IPS-15b (cell line): ENCODE results near the gene IP6K3.

ENCODE experiments used
- H3K27me3 ChIP-seq: one replicate; pipeline ENCODE4 v1.6.1; 2013; ENCODE audit warnings: low read length; ENCODE audit not compliant: control insufficient read depth, insufficient read depth
- H3K36me3 ChIP-seq: one replicate; pipeline ENCODE4 v1.6.1; 2013; ENCODE audit warnings: low read length; ENCODE audit not compliant: control insufficient read depth, insufficient read depth
- H3K4me1 ChIP-seq: one replicate; pipeline ENCODE4 v1.6.1; 2013; ENCODE audit warnings: mild to moderate bottlenecking, low read length; ENCODE audit not compliant: control insufficient read depth, insufficient read depth
- H3K4me3 ChIP-seq: one replicate; pipeline ENCODE4 v1.5.1; 2013; ENCODE audit warnings: low read depth, low read length
- H3K9ac ChIP-seq: one replicate; pipeline ENCODE4 v1.6.1; 2013; ENCODE audit warnings: low read depth, mild to moderate bottlenecking, low read length
- H3K9me3 ChIP-seq: one replicate; pipeline ENCODE4 v1.6.1; 2013; ENCODE audit warnings: mild to moderate bottlenecking, low read length; ENCODE audit not compliant: control insufficient read depth, insufficient read depth

IP6K3 gene

DNA sequence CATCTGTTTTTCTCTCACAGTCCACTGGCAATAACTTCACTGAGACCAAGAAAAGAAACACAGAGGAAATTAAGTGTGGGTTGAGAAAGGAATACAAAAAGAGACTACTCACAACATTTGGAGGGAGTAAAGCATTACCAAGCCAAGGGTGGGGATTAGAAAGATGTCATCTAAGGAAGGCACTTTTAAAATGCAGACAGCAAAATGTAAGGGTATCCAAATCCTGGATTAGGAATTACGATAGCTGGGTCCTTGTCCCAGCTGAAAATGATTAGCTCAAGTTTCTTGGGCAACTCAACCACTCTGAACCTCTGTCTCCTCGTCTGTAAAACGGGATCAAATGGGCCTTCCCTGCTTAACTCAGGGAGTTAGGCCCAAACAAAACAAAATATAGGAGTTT lies 40.0 kb upstream of the IP6K3 start:
- Histone ChIP-seq H3K9ac (peak overlapping the region; percentile 9), H3K36me3 (peaks cover 28% of the 10 kb centered on the region), H3K9me3 (no peaks in the 10 kb centered on the region), H3K27me3 (no peaks in the 10 kb centered on the region), H3K4me1 (peaks cover 53% of the 10 kb centered on the region), H3K4me3 (peak overlapping the region; percentile 80)

DNA sequence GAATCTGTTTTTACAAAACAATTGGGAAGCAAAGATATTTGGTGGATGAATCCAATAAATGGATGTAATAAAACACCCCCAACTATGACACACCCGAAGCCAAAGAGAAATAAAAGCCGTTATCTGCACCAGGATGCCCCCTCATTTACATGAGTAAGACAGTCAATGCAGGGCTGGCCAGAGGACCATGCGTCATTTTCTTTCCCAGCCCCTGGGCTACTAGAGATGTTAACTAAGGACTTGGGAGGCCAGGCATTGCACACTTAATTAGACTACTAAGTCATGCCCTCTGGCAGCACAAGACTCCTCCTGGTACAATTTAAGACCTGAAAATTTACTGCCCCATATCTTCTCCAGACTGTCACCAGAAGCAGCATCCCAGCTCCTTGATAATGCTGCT lies 39.1 kb upstream of the IP6K3 start:
- Histone ChIP-seq H3K9ac (no peak overlapping the region), H3K4me1 (peaks cover 57% of the 10 kb centered on the region), H3K27me3 (no peaks in the 10 kb centered on the region), H3K36me3 (peaks cover 37% of the 10 kb centered on the region), H3K4me3 (no peak overlapping the region), H3K9me3 (no peaks in the 10 kb centered on the region)

DNA sequence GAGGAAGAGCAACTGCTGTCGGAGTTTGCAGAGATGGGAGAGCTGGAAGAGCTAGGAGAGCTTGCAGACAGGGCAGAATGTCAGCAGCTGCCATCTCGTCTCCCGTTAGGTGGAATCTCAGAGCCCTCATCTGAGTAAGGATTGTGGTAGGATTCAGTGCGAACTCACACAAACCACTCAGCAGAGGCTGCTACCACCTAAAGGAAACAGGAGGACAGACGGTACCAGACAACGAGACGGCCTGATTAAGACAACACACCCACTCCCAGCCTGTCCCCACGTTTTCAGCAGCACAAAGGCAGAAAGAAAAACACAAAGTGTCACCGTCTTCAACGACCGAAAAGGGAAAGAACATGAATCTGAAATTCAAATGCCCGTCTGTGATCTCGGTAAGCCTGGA lies 38.1 kb upstream of the IP6K3 start:
- peaks cover 54% of the 10 kb centered on the region for H3K4me1 ChIP-seq
- peak overlapping the region; percentile 26 for H3K9ac ChIP-seq
- H3K36me3 ChIP-seq: peaks cover 47% of the 10 kb centered on the region
- H3K4me3 ChIP-seq: no peak overlapping the region
- no peaks in the 10 kb centered on the region for H3K9me3 ChIP-seq
- no peaks in the 10 kb centered on the region for H3K27me3 ChIP-seq

DNA sequence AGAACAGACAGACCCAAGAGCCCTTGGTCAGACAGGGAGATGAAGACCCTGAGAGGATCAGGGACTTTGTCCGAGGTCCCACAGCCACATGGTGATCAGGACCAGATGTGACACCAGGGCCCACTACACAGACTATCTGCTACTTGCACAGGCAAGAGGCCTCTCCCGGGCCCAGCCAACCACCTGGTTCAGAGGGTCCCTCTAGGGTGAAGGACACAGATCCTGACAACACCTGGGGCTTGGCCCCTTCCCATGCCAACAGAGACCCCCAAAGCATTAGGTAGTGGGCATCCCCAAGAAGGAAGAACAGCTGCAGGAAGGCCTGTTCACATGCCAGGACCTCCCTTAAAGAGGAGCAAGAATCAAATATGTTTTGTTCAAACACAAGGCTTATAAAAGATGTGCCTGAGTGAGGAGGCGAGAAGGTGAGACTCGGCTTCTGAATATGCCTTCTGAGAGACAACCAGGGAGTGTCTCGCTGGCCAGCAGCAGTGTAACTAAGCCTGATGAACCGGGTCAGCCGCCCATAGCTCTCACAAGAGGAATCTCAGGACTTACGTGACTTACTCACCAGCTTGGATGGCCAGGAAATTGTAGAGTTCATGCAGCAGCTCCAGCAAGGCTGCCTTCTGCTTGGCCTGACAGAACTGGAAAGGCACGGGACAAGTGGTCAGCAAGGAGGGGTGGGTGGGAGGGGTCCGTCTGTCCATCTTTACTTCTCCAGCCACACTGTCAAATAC lies 37.2 kb upstream of the IP6K3 start:
- Histone ChIP-seq H3K4me1 (peaks cover 49% of the 10 kb centered on the region), H3K9ac (no peak overlapping the region), H3K4me3 (no peak overlapping the region), H3K9me3 (no peaks in the 10 kb centered on the region), H3K36me3 (peaks cover 55% of the 10 kb centered on the region), H3K27me3 (no peaks in the 10 kb centered on the region)

DNA sequence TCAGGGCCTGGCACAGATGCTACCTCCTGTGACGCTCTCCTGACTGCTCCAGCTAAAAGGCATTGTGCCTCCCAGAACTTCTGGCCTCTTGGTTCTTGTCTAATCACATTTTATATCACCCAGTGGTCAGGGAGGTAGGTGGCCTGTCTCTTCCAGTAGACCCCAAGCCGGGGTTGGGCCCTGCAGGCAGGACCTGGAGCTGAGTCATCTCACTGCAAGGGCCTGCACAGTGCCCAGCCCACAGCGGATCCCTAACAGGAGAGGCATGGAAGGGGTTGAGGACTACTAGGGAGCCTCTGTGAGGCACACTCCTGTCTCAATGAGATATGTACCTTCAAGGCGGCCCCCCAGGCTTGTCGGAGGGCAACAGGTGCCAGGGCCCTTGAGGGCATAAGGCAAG lies 35.9 kb upstream of the IP6K3 start:
- Histone ChIP-seq H3K4me3 (no peak overlapping the region), H3K27me3 (no peaks in the 10 kb centered on the region), H3K36me3 (peaks cover 68% of the 10 kb centered on the region), H3K9ac (no peak overlapping the region), H3K4me1 (peaks cover 50% of the 10 kb centered on the region), H3K9me3 (no peaks in the 10 kb centered on the region)

DNA sequence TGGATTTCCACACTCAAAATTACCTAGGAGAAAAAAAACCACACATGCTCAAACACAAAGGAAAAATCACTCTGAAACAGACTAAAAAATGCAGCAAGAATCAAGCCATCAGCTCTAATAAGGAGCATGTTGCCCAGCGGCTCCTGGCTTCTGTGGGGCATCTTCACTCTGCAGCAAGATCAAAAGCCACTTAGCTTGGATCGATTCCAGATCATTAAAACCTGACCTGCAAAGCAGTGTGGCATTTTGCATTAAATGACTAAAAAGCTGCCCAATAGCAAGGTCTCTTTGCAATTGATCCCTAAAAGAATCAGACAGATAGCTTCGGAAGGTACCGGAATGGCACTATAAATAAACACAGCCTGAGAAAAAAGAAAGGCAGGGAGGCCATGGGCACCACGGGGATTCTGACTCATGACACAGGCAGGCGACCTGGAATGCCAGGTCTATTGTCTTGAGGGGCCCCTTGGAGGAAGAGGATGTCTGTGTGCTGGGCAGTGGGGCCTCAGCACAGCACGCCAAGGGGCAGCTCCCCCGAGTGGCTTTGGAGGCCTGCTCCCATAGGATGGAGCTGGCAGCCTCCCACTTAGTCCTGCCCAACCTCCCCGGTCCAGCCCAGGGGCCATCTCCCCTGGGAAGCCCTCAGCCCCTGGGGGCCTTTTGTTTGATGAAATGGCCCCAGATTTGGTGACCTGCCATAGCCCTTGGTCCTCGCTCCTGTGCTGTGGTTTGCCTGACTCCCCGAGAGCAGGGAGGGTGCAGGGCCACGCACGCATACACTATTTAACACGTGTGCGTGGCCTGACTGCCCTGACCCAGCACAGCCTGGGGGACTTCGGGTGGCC lies 34.6 kb upstream of the IP6K3 start:
- H3K9me3 ChIP-seq: no peaks in the 10 kb centered on the region
- H3K27me3 ChIP-seq: no peaks in the 10 kb centered on the region
- H3K9ac ChIP-seq: peak overlapping the region; percentile 26
- H3K4me3 ChIP-seq: no peak overlapping the region
- H3K36me3 ChIP-seq: peaks cover 80% of the 10 kb centered on the region
- H3K4me1 ChIP-seq: peaks cover 38% of the 10 kb centered on the region

DNA sequence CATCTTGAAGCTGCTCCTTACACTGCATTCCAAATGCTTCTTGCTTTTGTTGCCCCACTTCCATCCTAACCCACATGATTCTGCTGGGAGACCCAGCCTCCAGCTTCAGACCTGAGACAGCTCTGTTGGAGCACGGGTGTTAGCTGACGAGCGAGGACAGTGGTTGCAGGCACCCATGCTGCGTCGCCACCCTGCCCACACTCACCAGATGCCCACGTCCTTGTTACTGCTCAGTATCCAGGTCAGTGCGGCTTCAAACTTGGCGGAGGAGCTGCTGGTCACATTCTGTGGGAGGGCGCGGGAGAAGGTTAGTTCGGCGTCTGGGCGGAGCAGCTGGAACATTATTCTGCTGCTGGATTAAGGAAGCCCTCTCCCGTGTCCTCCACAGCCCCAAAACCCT lies 33.2 kb upstream of the IP6K3 start:
- Histone ChIP-seq H3K4me3 (no peak overlapping the region), H3K36me3 (peaks cover 94% of the 10 kb centered on the region), H3K9ac (no peak overlapping the region), H3K27me3 (no peaks in the 10 kb centered on the region), H3K4me1 (peaks cover 24% of the 10 kb centered on the region), H3K9me3 (no peaks in the 10 kb centered on the region)

DNA sequence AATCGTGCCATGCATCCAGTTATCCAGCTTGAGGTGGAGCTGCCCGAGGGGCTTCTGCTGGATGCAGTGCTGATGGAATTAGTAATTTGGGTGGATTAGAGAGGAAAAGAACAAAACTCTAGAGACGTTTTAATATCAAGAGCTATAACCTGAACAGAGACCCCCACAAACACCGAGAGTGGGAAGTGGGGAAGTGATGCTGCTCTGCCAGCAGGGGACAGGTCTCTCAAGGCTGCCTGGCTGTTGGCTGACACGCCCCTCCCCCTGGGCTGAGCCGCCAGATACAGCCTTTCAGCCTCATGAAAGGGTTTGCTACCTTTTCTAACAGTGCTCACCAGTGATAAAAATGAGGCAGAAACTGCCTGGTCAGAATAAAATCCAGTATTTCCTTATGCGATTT lies 32.6 kb upstream of the IP6K3 start:
- H3K4me3 ChIP-seq: no peak overlapping the region
- H3K27me3 ChIP-seq: no peaks in the 10 kb centered on the region
- H3K36me3 ChIP-seq: peaks cover 96% of the 10 kb centered on the region
- H3K9ac ChIP-seq: no peak overlapping the region
- H3K9me3 ChIP-seq: no peaks in the 10 kb centered on the region
- H3K4me1 ChIP-seq: peaks cover 19% of the 10 kb centered on the region

DNA sequence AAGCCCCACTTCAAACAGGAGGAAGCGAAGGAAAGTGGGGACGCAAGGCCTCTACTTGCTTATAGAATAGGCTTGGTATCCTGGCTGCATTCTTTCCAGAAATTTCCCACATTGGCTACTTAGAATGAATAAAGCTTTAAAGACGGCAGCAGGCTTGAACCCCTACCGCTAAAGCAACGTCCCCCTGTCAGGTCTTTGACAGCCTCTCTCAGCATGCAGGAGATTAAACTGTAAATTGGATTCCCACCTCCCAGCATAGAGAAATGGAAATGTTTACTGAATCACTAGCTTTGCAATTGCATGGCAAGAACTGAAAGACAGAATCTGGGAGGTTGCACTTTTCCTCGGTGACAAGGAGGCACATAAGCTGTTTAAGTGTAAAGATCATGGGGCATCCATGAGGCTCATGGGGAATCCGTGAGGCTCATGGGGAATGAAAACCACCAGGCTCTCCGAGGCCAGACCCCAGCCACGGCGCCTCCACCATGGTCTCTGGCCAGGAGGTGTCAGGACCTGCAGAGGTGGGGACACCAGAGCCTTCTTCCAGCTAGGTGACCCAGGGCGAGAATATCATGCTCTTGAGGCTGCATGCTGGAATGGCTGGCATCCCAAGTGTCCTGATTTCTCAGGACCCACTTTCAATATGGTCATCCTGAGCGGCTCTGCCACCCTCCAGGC lies 31.9 kb upstream of the IP6K3 start:
- Histone ChIP-seq H3K9ac (no peak overlapping the region), H3K9me3 (no peaks in the 10 kb centered on the region), H3K36me3 (peaks cover 97% of the 10 kb centered on the region), H3K27me3 (no peaks in the 10 kb centered on the region), H3K4me3 (no peak overlapping the region), H3K4me1 (peaks cover 19% of the 10 kb centered on the region)

DNA sequence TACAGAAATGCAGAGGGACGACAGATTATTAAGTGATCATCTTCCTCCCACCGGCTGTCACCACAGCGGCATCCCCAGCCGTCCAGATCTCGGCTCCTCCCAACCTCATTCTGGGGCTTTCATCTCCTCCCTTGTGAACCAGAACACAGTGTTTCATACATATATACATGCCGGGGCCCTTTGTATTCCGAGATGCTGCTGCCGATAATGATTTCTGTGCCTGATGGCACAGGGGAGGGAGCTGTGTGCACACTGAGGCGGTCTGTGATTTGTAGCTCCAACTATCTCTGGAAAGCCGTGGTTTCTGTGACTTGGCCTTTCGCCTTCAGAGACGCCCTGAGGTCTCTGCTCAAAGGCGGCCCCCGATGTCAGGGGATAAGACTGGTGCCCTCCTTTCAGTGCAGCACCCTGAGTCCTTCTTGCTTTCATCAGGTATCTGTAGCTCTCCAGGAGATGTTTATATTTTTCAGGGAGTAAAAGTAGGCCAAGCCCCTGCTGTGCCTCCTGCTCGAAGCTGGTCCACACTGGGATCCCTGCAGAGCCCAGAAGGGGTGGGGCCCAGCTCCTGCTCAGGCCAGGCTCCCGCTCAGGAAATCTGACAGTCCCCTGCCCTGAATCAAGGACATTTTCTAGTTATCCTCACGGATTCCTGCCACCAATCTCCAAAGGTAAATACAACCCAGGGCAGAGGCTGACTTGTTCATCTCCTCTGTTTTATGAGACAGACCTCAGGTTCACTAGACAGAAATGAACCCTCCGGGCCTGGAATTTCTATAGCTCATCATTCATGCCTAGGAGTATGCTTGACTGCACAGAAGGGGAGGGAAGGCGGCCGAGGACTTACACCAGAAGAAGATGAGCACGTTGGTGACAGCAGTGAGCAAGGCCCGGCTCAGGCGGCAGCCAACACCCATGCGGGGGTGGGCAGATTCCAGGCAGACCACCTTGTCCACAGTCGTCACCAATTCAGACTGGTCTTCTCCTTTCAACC lies 31.0 kb upstream of the IP6K3 start:
- Histone ChIP-seq H3K4me1 (peaks cover 19% of the 10 kb centered on the region), H3K9ac (no peak overlapping the region), H3K9me3 (no peaks in the 10 kb centered on the region), H3K4me3 (no peak overlapping the region), H3K36me3 (peaks cover 97% of the 10 kb centered on the region), H3K27me3 (no peaks in the 10 kb centered on the region)

DNA sequence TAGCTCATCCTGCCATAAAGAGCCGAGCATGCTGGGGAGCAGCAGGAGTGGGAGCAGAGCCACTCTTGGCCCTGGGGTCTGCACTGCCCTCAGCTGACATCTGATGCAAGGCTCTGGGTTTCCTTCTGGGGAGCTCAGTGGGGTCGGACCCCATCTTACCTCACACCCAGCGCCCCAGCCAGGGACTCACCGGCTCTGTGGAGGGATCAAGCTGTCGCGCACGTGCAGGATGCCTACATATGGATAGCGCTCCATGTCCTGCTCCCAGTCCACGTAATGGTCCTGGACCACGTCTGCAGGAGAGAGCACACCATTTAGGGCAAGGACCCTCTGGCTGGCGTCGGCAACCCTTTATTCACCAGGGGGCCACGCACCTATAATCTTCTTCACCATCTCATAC lies 30.1 kb upstream of the IP6K3 start:
- H3K36me3 ChIP-seq: peaks cover 93% of the 10 kb centered on the region

More for the DNA sequence above, 30.1 kb upstream of the IP6K3 start:
- H3K4me3 ChIP-seq: no peak overlapping the region
- H3K9me3 ChIP-seq: no peaks in the 10 kb centered on the region
- no peaks in the 10 kb centered on the region for H3K27me3 ChIP-seq
- peaks cover 15% of the 10 kb centered on the region for H3K4me1 ChIP-seq
- H3K9ac ChIP-seq: no peak overlapping the region
